Measurements from ENCODE around the gene EEF1B2. TPM values are rescaled to one million over a fixed set of nuclear protein-coding genes. Genes with fewer than 3 reads are reported as not detected.
"Not testable (repeated sequence)": the region's sequence is repeated elsewhere in the genome, so short reads cannot be mapped to it uniquely, and the experiment has no call there.

EEF1B2 gene
- total RNA-seq, 1 experiment from 2014 or later, result 786 TPM

DNA sequence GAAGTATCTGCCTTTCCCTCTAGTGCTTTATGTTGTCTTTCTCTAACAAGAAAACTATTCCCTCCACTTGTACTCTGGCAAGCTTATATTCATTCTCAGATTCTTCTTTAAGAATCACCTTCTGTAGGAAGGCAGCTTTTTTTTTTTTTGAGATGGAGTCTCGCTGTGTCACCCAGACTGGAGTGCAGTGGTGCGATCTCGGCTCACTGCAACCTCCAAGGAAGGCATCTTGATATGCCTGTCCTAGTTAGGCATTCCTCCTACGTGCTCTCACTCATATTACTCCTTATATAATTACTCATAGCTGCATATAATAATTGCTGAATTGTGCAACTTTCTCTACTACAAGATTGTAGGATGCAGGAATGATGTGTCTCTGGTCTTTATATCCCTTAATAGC, 16.2 kb upstream of the EEF1B2 start:
- Histone ChIP-seq H3K27me3 (ENCODE audit: low read length) (no peaks in the 10 kb centered on the region), H3K9me3 (ENCODE audit: low read length) (no peaks in the 10 kb centered on the region), H3K4me2 (ENCODE audit: low read depth, low read length, poor library complexity, severe bottlenecking) (no peak overlapping the region), H3K9ac (ENCODE audit: low read length) (no peak overlapping the region), H3K79me2 (ENCODE audit: low read length) (peaks cover 16% of the 10 kb centered on the region), H3K27ac (ENCODE audit: low read length) (no peak overlapping the region), H3K4me3 (ENCODE audit: low read length) (no peak overlapping the region), H3K36me3 (ENCODE audit: insufficient read depth, low read length) (peaks cover 52% of the 10 kb centered on the region), H2AFZ (ENCODE audit: low read length) (no peak overlapping the region), H3K9me2 (replicated peaks; ENCODE audit: insufficient read depth, low read length) (no peaks in the 10 kb centered on the region), H4K20me1 (ENCODE audit: insufficient read depth, low read depth, low read length) (no peaks in the 10 kb centered on the region), H3K4me1 (ENCODE audit: low read length) (no peaks in the 10 kb centered on the region)
- no peak for DNase-seq

- no peaks in the 10 kb centered on the region for H3K9me2 ChIP-seq (replicated peaks; ENCODE audit: insufficient read depth, low read length)
- peaks cover 22% of the 10 kb centered on the region for H3K79me2 ChIP-seq (ENCODE audit: low read length)
- no peak for DNase-seq
- H3K4me3 ChIP-seq (ENCODE audit: low read length), result no peak overlapping the region
- no peaks in the 10 kb centered on the region for H3K27me3 ChIP-seq (ENCODE audit: low read length)
- H3K9me3 ChIP-seq (ENCODE audit: low read length), result no peaks in the 10 kb centered on the region
- no peaks in the 10 kb centered on the region for H3K4me1 ChIP-seq (ENCODE audit: low read length)
- no peak overlapping the region for H3K9ac ChIP-seq (ENCODE audit: low read length)
- H2AFZ ChIP-seq (ENCODE audit: low read length), result no peak overlapping the region
- peaks cover 56% of the 10 kb centered on the region; the same call in 1 of the 2 replicates for H3K36me3 ChIP-seq (ENCODE audit: insufficient read depth, low read length)
- H3K4me2 ChIP-seq (ENCODE audit: low read depth, low read length, poor library complexity, severe bottlenecking), result no peak overlapping the region
- H4K20me1 ChIP-seq (ENCODE audit: insufficient read depth, low read depth, low read length), result no peaks in the 10 kb centered on the region
- no peak overlapping the region for H3K27ac ChIP-seq (ENCODE audit: low read length)
Measured at GRCh38 chr2:206144383-206144782, 15.3 kb upstream of the EEF1B2 start.

DNA sequence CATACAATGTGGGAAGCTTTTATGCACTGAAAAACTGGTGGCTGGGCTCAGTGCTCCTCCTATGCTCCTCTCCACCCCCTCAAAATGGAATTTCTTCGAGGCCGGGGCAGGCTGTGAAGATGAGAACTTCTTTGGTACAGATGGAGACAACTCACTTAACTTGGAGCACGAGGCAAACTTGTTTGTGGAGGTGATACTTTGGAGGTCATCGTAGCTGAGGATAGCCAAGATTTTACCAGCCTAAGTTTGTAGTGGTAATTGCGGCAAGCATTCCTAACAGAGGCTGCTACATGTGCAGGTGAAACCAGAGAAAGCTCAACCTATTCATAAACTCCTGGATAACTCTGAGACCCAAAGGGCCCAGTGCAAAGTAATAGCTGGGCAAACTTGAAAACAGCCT, 14.0 kb upstream of the EEF1B2 start:
- H4K20me1 ChIP-seq (ENCODE audit: insufficient read depth, low read depth, low read length), result no peaks in the 10 kb centered on the region
- no peak overlapping the region for H3K9ac ChIP-seq (ENCODE audit: low read length)
- H3K9me2 ChIP-seq (replicated peaks; ENCODE audit: insufficient read depth, low read length), result no peaks in the 10 kb centered on the region
- H3K27me3 ChIP-seq (ENCODE audit: low read length), result no peaks in the 10 kb centered on the region
- no peak overlapping the region for H2AFZ ChIP-seq (ENCODE audit: low read length)
- no peaks in the 10 kb centered on the region for H3K9me3 ChIP-seq (ENCODE audit: low read length)
- H3K79me2 ChIP-seq (ENCODE audit: low read length), result peaks cover 32% of the 10 kb centered on the region
- H3K4me1 ChIP-seq (ENCODE audit: low read length), result peaks cover 4% of the 10 kb centered on the region
- peaks cover 68% of the 10 kb centered on the region; the same call in 1 of the 2 replicates for H3K36me3 ChIP-seq (ENCODE audit: insufficient read depth, low read length)
- no peak overlapping the region for H3K4me2 ChIP-seq (ENCODE audit: low read depth, low read length, poor library complexity, severe bottlenecking)
- no peak overlapping the region for H3K27ac ChIP-seq (ENCODE audit: low read length)
- DNase-seq, result no peak
- no peak overlapping the region for H3K4me3 ChIP-seq (ENCODE audit: low read length)

DNA sequence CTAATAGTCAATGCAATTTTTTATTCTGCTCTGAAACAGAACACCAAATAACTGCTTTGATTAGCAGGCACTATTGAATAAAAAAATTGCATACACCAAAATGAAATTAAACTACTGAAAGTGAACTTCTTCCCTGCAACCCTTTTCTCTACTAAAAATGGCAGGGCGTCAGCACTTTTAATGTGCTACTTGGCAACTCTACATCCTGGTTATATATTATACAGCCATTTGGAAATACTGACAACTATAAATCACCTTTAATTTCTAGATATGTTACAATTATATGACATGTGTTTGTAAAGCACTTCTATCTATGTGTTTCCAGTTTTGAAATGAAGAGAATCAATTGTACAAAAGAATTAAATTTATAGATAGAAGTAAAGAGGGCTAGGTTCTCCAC, 10.4 kb upstream of the EEF1B2 start:
- H4K20me1 ChIP-seq (ENCODE audit: insufficient read depth, low read depth, low read length), result no peaks in the 10 kb centered on the region
- H3K4me2 ChIP-seq (ENCODE audit: low read depth, low read length, poor library complexity, severe bottlenecking), result no peak overlapping the region
- no peaks in the 10 kb centered on the region for H3K9me3 ChIP-seq (ENCODE audit: low read length)
- peaks cover 60% of the 10 kb centered on the region; the same call in 1 of the 2 replicates for H3K36me3 ChIP-seq (ENCODE audit: insufficient read depth, low read length)
- no peaks in the 10 kb centered on the region for H3K9me2 ChIP-seq (replicated peaks; ENCODE audit: insufficient read depth, low read length)
- H3K4me1 ChIP-seq (ENCODE audit: low read length), result peaks cover 17% of the 10 kb centered on the region
- no peak overlapping the region for H3K4me3 ChIP-seq (ENCODE audit: low read length)
- H3K9ac ChIP-seq (ENCODE audit: low read length), result no peak overlapping the region
- DNase-seq, result no peak
- no peaks in the 10 kb centered on the region for H3K27me3 ChIP-seq (ENCODE audit: low read length)
- H3K79me2 ChIP-seq (ENCODE audit: low read length), result peaks cover 66% of the 10 kb centered on the region
- H2AFZ ChIP-seq (ENCODE audit: low read length), result no peak overlapping the region
- H3K27ac ChIP-seq (ENCODE audit: low read length), result no peak overlapping the region

DNA sequence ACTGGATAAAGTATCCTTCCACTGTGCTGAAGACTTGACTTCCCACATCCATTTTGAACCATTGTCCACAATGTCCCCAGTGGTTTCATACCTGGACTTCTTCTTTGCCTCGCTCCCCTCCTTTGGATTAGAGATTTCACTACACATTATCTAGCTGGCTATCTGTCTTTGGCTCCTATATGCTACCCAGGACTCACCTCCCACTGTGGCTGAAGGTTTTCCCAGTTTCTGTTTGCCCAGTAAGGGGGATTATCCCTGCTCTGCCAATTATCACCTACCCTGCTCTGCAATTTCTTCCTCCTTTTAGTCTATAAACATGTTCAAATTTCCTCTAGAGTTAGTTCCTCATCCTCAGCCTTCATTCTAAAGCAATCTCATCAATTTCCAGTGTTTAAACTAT, 9.5 kb upstream of the EEF1B2 start:
- Histone ChIP-seq H3K27me3 (ENCODE audit: low read length) (no peaks in the 10 kb centered on the region), H3K4me1 (ENCODE audit: low read length) (peaks cover 17% of the 10 kb centered on the region), H3K4me3 (ENCODE audit: low read length) (no peak overlapping the region), H3K36me3 (ENCODE audit: insufficient read depth, low read length) (peaks cover 57% of the 10 kb centered on the region; the same call in 1 of the 2 replicates), H3K9me2 (replicated peaks; ENCODE audit: insufficient read depth, low read length) (no peaks in the 10 kb centered on the region), H3K9me3 (ENCODE audit: low read length) (no peaks in the 10 kb centered on the region), H3K27ac (ENCODE audit: low read length) (peak overlapping the region; percentile 24; the same call in 1 of the 2 replicates), H4K20me1 (ENCODE audit: insufficient read depth, low read depth, low read length) (no peaks in the 10 kb centered on the region), H2AFZ (ENCODE audit: low read length) (no peak overlapping the region), H3K9ac (ENCODE audit: low read length) (no peak overlapping the region), H3K79me2 (ENCODE audit: low read length) (peaks cover 70% of the 10 kb centered on the region), H3K4me2 (ENCODE audit: low read depth, low read length, poor library complexity, severe bottlenecking) (no peak overlapping the region)
- no peak for DNase-seq

DNA sequence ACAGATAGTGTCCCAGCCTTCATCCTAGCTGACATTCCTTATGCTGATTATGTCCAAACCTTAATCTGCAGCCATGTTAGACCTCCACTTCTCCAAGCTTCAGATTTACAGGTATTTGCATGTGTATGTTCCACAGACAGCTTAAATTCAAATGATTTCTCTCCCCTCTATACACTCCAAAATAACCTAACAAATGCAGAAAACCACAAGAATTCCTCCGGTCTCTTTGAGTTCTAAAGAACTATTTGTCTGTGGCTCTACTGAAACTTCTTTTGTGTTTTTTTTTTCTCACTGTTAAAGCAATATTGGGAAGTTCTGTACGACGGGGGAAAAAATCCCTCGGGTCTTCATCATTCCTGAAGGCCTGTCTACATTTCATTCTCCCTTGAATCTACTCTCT, 9.1 kb upstream of the EEF1B2 start:
- H3K27ac ChIP-seq (ENCODE audit: low read length), result peak overlapping the region; percentile 24; the same call in 1 of the 2 replicates
- H3K27me3 ChIP-seq (ENCODE audit: low read length), result no peaks in the 10 kb centered on the region
- peaks cover 70% of the 10 kb centered on the region for H3K79me2 ChIP-seq (ENCODE audit: low read length)
- H3K9ac ChIP-seq (ENCODE audit: low read length), result no peak overlapping the region
- H3K9me2 ChIP-seq (replicated peaks; ENCODE audit: insufficient read depth, low read length), result no peaks in the 10 kb centered on the region
- no peaks in the 10 kb centered on the region for H4K20me1 ChIP-seq (ENCODE audit: insufficient read depth, low read depth, low read length)
- H3K4me1 ChIP-seq (ENCODE audit: low read length), result peaks cover 17% of the 10 kb centered on the region
- no peak overlapping the region for H3K4me3 ChIP-seq (ENCODE audit: low read length)
- H3K9me3 ChIP-seq (ENCODE audit: low read length), result no peaks in the 10 kb centered on the region
- peaks cover 53% of the 10 kb centered on the region; the same call in 1 of the 2 replicates for H3K36me3 ChIP-seq (ENCODE audit: insufficient read depth, low read length)
- DNase-seq, result no peak
- H2AFZ ChIP-seq (ENCODE audit: low read length), result no peak overlapping the region
- no peak overlapping the region for H3K4me2 ChIP-seq (ENCODE audit: low read depth, low read length, poor library complexity, severe bottlenecking)

- H3K4me3 ChIP-seq (ENCODE audit: low read length), result no peak overlapping the region
- H3K79me2 ChIP-seq (ENCODE audit: low read length), result peaks cover 91% of the 10 kb centered on the region
- H2AFZ ChIP-seq (ENCODE audit: low read length), result no peak overlapping the region
- H3K9ac ChIP-seq (ENCODE audit: low read length), result no peak overlapping the region
- no peak for DNase-seq
- no peak overlapping the region for H3K27ac ChIP-seq (ENCODE audit: low read length)
- H3K36me3 ChIP-seq (ENCODE audit: insufficient read depth, low read length), result peaks cover 29% of the 10 kb centered on the region; the same call in 1 of the 2 replicates
- no peaks in the 10 kb centered on the region for H3K9me3 ChIP-seq (ENCODE audit: low read length)
- H3K4me1 ChIP-seq (ENCODE audit: low read length), result peaks cover 29% of the 10 kb centered on the region
- H3K9me2 ChIP-seq (replicated peaks; ENCODE audit: insufficient read depth, low read length), result no peaks in the 10 kb centered on the region
- no peaks in the 10 kb centered on the region for H4K20me1 ChIP-seq (ENCODE audit: insufficient read depth, low read depth, low read length)
- H3K27me3 ChIP-seq (ENCODE audit: low read length), result no peaks in the 10 kb centered on the region
- no peak overlapping the region for H3K4me2 ChIP-seq (ENCODE audit: low read depth, low read length, poor library complexity, severe bottlenecking)
Measured at GRCh38 chr2:206154197-206154596, 5.5 kb upstream of the EEF1B2 start.

- 0 out of 2 replicates have a peak overlapping the region, but pooled peaks have one; percentile 75 for H3K4me3 ChIP-seq (ENCODE audit: low read length)
- not testable (repeated sequence) for H3K27ac ChIP-seq (ENCODE audit: low read length); DNase-seq; H3K9ac ChIP-seq (ENCODE audit: low read length); H3K27me3 ChIP-seq (ENCODE audit: low read length); H4K20me1 ChIP-seq (ENCODE audit: insufficient read depth, low read depth, low read length); H3K9me3 ChIP-seq (ENCODE audit: low read length); H3K9me2 ChIP-seq (replicated peaks; ENCODE audit: insufficient read depth, low read length); H2AFZ ChIP-seq (ENCODE audit: low read length)
- peaks cover 30% of the 10 kb centered on the region for H3K4me1 ChIP-seq (ENCODE audit: low read length)
- H3K4me2 ChIP-seq (ENCODE audit: low read depth, low read length, poor library complexity, severe bottlenecking), result peak overlapping the region; percentile 74
- H3K36me3 ChIP-seq (ENCODE audit: insufficient read depth, low read length), result peaks cover 27% of the 10 kb centered on the region
- peaks cover 91% of the 10 kb centered on the region for H3K79me2 ChIP-seq (ENCODE audit: low read length)
Measured at GRCh38 chr2:206157014-206157413, 2.7 kb upstream of the EEF1B2 start.

All from Karpas-422 (cell line).